HG03442 (cell line): ENCODE data around the gene MB.
"Not testable (repeated sequence)": the region's sequence is repeated elsewhere in the genome, so short reads cannot be mapped to it uniquely, and the experiment has no call there.

Experiments used
- ATAC-seq: cut with Tn5 transposase; IDR thresholded peaks from one replicate; pipeline ENCODE4 v1.9.1; 2021; ENCODE audit warnings: mild to moderate bottlenecking, moderate library complexity; ENCODE audit not compliant: unreplicated experiment

Gene MB

DNA sequence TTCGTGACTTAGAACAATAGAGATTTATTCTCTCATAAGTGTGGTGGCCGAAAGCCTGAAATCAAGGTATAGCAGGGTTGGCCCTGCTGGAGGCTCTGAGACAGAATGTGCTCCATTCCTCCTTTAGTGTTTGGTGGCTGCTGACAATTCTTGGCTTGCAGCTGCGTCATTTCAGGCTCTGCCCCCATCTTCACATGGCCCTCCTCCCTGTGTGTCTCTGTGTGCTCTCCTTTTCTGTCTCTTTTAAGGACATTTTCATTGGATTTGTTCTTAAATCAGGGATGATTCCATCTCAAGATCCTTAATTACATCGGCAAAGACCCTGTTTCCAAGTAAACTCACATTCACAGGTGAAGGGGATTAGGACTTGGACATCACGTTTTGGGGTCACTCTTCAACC is 20.9 kb upstream of the MB start:
- ATAC-seq = no peak

DNA sequence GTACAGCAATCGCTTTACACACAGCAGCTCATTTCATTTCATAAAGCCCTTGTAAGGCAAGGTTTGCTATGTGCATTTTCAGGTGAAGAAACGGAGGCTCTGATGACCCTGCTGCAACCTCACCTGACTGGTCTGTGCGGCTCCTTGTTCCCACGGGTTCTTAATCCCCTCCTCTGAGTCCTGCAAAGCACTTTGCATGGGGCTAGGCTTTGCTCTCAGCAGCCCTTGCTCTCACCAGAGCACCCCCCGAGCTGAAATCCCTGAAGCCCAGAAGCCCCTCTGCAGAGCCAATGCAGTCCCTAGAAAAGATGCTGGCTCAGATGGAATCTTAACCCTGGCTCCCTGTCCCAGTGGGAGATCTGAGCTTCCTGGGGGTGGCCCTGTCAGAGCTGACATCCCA is 20.1 kb upstream of the MB start:
- no peak for ATAC-seq

- ATAC-seq = no peak
Measured at GRCh38 chr22:35634943-35635540, 17.9 kb upstream of the MB start.

- ATAC-seq = no peak
Measured at GRCh38 chr22:35634015-35634414, 16.9 kb upstream of the MB start.

DNA sequence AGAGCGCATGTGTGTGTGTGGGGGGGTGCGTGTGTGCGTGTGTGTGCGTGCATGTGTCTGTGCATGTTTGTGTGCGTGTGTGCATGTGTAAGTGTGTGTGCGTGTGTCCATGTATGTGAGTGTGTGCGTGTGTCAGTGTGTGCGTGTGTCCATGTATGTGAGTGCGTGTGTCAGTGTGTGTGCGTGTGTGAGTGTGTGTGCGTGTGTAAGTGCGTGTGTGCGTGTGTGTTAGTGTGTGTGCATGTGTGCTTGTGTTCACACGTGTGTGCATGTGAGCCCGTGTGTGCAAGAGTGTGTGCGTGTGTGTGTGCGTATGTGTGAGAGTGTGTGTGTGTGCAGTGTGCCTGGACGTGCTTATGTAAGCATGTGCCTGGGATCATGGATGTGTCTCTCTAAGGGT is 16.4 kb upstream of the MB start:
- ATAC-seq = no peak

DNA sequence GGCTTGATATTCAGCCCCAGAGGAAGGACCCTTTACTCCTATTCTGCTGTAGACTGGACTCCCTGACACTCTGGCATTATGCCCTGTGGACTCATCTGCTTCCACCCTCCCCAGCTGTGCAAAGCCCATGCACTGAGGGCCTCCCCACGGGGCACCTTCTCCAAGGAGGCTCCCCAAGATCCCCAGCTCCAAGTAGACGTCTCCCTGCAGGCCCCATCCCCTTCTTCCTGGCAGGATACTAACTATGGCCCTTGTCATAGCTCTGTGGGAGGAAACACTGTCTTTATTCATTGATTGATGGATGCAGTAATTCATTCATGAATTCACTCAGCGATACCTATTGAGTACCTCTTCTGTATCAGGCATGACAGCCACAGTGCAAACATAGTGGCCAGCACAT is 15.8 kb upstream of the MB start:
- ATAC-seq = no peak

DNA sequence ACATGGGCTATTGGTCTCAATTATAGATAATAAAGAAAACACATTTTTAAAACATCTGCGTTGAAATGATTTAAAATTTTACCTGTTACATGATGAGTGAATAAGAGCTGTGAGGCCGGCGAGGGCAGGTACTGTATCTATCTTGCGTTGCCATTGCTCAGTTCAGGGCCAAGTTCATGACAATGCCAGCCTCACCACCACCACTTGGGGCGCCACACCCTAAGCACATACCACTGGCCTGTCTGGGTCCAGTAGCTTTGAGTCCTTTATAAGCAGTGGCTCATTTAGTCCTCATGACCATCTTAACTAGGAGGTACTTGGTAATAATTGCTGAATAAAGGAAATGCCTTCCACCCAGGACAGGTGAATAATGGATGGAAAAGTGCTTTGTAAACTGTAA is 14.5 kb upstream of the MB start:
- ATAC-seq = no peak

- no peak for ATAC-seq
Measured at GRCh38 chr22:35630891-35631290, 13.8 kb upstream of the MB start.

DNA sequence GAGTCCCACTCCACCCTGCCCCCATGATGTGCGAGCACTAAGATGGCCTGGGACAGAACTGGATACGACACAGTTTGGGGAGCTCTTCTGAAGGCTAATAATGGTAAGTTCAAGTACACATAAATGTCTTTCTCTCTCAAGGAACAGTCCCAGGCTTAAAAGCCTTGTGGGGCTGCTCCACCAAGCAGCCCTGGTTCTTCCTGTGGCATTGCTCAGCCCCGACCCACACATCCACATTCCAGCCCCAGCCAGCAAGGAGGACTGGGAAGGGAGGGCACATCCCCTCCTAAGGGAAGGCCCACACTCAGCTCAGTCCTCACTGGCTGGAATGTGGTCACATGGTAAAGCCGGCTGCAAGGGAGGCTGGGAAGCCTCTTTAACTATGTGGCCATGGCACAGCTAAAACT is 13.3 kb upstream of the MB start:
- ATAC-seq = no peak

- no peak for ATAC-seq
Measured at GRCh38 chr22:35629406-35630216, 12.5 kb upstream of the MB start.

DNA sequence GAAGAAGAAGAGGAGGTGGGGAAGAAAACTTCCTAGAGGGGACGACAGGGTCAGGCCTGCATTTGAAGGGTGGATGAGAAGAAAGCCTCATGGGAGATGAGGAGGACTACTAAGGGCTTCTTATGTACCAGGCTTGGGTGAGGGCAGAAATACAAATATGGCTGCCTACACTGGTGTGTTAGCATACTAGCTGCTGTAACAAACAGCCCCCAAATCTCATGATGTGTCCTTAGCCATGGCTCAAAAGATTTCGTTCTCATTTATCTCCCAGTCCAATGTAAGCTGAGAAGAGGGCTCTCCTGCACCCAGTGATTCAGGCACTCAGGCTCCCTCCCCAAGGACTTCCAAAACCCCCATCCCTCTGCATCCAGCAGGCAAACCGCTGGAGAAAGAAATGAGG is 11.6 kb upstream of the MB start:
- ATAC-seq = no peak

DNA sequence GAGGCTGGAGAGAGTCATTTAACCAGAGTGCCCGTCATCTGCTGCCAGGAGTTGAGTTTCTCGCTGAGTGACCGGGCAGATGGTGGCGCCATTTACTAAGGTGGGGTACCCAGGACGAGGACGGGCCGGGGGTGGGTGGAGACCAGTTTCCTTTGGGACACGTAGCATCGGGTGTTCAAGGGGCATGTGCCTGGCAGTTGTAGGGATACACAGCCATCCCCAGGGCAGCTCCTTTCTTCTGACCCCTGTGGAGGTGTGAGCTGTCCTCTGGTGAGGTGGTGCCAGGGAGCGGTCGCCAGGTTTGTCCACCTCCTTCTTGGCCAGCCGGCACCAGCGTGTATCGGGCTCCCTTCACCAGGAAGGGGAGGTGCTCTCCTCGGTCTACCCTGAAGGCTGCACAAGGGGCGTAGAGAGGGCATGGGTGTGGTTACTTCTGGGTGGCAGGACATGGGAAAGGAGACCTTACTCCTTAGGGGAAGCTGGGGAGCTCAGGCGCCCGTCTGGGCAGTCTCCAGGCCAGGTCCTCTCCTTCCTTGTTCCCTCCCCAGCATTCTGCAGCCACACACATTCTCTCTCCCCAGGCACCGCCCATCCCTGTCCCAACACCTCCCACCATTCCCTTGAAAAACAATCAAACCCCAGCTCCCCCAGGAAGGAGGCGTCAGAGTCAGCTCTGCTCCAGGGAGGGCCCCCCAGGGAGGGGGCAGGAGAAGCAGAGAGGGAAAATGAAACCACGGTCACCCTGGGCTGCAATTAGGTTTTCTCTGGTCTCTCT is 10.3 kb upstream of the MB start:
- ATAC-seq = no peak

DNA sequence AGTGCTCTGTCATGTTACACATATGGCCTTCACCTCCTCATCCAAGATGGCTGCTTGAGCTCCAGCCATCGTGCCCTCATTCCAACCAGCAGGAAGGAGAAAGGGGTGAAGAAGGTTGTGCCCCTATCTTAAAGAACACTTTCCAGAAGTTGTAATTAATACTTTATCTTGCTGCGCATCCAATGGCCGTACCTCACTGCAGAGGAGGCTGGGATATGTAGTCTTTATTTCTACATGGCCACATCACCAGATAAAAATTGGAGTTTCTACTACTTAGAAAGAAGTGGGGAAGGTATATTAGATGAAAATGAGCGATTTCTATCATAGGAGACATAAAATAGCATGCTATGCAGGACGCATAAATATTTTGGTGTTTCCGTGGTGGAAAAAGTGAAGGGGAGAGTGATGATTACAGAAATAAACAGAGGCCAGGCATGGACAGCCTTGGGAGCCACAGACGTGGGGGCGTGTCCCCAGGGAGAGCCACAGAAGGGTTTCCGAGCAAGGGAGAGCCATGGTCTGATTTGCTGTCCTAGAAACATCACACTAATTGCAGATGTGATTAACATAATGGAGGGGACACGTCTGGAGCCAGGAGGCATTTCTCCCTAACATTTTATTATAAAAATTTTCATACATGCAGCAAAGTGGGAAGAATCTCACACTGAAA is 8.8 kb upstream of the MB start:
- no peak for ATAC-seq

DNA sequence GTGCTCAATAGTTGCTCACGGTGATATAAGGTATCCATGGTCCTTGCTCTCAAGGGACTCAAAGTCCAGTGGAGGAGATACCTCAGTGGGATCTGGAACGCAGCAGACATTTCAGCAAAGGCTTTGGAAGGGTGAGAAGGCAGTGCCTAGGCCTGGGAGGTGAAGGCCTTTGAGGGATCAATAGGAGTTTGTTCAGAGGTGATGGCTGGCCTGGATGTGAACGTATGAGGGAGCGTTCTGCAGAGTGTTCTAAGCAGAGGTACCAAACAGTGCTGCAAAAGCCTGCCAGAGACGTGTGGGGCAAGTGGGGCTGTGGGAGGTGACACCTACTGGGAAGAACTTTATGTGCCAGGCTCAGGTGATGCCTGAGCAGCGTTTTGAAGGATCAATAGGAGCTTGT is 7.4 kb upstream of the MB start:
- ATAC-seq = no peak

DNA sequence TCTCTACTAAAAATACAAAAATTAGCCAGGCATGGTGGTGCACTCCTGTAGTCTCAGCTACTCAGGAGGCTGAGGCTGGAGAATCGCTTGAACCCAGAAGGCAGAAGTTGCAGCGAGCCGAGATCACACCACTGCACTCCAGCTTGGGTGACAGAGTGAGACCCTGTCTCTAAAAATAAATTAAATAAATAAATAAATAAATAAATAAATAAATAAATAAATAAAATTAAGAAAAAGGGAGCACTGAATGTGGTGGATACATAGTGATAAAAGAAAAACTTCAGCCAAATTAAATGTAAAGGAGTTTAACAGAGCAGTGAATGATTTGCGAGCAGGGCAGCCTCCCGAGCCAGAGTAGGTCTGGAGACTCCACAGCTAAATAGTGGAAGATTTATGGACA is 6.8 kb upstream of the MB start:
- not testable (repeated sequence) for ATAC-seq

DNA sequence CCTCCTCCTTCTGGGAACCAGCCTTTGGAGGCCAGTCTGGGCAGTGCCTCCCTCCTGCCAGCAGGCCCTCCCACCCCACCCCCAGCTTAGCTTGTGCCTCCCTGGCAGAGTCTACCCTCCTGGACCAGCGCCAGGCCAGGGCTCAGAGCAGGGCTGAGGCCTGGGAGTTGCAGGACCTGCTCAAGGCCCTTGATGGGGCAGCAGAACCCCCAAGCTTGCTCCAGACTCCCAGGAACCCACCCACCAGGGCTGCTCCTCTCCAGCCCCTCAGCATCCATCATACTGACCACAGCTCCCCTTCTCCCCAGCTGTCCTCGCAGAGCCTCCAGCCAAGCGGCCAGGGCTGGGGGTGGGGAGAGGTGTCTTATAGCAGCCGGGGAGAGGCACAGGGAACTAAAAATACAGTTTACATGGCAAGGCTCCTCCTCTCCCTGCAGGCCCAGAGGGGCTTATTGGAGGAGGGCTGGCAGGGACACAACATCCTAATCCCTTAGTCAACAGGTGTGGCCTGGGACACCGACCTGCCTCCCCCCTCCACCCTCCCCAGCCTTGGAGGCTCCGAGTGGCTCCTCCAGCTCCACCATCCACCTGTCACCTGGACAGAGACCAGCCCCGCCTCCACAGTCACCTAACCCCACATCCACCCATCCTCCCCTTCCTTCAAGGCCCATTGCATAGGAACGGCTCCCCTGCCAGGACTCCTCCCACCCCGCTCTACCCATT is 5.2 kb upstream of the MB start:
- no peak for ATAC-seq

DNA sequence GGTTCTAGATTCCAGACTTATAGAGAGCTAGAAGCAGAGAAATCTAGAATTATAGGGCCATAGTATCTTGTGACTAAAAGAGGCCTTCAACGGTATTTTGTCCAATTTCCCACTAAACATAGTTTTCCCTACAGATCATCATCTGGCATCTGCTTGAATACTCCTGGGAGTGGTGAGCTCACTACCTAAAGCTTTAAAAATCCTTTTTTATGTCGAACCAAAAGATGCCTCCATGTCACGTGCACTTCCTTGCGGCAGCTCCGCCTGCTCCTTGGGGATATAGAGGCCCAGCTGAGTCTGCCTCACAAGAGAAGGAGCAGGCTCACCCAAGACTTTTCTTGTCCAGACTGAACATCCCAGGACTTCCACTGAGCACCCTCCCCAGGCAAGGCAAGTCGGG is 4.3 kb upstream of the MB start:
- ATAC-seq = no peak

DNA sequence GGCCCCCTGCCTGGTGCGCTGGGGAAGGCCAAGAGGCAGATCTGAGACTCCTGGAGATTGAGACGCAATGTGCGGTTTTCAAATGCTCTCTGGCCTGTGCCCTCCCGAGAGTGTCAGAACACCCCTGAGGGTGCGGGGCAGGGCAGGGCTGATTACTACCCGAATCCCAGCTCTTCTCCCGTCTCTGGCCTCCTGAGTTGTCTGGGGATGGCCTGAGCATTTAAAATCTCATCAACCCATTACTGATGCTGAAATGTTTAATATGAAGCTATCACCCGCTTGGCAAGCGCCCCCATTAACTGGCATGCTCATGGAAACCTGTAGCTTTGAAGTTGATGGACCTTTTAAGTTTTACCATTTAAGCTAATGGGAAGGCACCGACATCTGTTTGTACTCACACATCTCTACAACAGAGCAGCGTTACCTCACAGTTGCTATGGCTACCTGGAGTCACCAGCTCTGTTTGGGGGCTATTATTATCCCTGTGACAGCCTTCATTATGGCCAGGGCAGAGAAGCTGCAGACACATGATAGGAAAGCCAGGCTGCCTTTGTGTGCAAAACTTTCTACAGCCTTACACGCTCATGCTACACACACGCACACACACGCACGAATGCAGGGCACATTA is 3.6 kb upstream of the MB start:
- no peak for ATAC-seq

- no peak for ATAC-seq
Measured at GRCh38 chr22:35619336-35620094, 2.4 kb upstream of the MB start.
